Fibroblast of villous mesenchyme (primary cell): ENCODE results near the gene SBNO2. TPM values are rescaled to one million over a fixed set of nuclear protein-coding genes. Genes with fewer than 3 reads are reported as not detected.

ENCODE experiments used
- DNase-seq: peaks from one replicate; pipeline ENCODE4 v3.0.0-alpha.2; 2010; ENCODE audit warnings: low read depth
- H3K4me3 ChIP-seq: 2 replicates; pipeline ENCODE4 v1.5.1; 2011; ENCODE audit warnings: low read depth, mild to moderate bottlenecking, low read length
- total RNA-seq: library from RNA; depleted of rRNA; stranded (reverse); fragments of >200 nt; gene quantifications from 2 replicates; pipeline ENCODE4 v1.2.3, GENCODE V29; 2012
- TF ChIP-seq, protein P1 (sequence below): IDR thresholded peaks from 2 replicates; pipeline ENCODE4 v1.5.1; 2012; ENCODE audit warnings: low read depth, mild to moderate bottlenecking, low read length; ENCODE audit not compliant: insufficient read depth

The SBNO2 gene
- total RNA-seq, 1 donor: 69.5 TPM

DNA sequence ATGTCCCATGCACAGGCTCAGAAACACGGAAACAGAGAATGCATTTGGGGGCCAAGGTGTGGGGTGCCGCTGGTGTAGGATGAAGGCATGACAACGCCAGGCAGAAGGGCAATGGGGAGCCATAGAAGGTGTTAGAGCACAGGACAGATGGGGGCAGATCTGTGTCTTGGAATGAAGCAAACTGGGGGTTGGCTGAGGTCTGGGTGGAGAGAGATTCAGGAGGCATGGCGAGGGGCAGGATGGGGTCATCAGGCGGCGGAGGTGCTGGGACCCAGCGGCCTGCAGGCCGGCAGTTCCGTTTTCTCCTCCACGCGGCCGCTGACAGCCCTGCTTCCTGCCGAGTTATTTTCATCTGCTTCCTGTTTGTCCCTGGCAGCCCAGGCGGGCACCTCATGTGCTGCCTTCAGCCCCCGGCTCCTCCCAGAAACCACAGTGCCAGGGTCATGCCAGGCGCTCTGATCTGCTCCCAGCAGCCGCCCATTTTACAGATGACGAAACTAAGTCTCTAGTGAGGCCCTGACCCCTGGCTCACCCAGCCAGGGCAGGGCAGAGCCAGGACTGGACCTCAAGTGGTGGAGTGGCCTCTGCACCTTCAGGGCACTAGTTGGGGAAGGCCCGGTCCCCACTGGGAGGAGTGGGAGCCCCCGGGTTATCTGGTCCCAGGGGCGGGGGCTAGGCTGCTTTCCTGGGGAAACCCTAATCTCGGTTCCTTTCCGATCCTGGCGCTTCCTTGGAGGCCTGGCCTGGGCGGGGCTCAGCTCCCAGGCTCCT lies 104.9 kb downstream of the SBNO2 start:
- DNase-seq: no peak
- TF ChIP-seq, protein P1, sequence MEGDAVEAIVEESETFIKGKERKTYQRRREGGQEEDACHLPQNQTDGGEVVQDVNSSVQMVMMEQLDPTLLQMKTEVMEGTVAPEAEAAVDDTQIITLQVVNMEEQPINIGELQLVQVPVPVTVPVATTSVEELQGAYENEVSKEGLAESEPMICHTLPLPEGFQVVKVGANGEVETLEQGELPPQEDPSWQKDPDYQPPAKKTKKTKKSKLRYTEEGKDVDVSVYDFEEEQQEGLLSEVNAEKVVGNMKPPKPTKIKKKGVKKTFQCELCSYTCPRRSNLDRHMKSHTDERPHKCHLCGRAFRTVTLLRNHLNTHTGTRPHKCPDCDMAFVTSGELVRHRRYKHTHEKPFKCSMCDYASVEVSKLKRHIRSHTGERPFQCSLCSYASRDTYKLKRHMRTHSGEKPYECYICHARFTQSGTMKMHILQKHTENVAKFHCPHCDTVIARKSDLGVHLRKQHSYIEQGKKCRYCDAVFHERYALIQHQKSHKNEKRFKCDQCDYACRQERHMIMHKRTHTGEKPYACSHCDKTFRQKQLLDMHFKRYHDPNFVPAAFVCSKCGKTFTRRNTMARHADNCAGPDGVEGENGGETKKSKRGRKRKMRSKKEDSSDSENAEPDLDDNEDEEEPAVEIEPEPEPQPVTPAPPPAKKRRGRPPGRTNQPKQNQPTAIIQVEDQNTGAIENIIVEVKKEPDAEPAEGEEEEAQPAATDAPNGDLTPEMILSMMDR: no peak
- no peak overlapping the region for H3K4me3 ChIP-seq

DNA sequence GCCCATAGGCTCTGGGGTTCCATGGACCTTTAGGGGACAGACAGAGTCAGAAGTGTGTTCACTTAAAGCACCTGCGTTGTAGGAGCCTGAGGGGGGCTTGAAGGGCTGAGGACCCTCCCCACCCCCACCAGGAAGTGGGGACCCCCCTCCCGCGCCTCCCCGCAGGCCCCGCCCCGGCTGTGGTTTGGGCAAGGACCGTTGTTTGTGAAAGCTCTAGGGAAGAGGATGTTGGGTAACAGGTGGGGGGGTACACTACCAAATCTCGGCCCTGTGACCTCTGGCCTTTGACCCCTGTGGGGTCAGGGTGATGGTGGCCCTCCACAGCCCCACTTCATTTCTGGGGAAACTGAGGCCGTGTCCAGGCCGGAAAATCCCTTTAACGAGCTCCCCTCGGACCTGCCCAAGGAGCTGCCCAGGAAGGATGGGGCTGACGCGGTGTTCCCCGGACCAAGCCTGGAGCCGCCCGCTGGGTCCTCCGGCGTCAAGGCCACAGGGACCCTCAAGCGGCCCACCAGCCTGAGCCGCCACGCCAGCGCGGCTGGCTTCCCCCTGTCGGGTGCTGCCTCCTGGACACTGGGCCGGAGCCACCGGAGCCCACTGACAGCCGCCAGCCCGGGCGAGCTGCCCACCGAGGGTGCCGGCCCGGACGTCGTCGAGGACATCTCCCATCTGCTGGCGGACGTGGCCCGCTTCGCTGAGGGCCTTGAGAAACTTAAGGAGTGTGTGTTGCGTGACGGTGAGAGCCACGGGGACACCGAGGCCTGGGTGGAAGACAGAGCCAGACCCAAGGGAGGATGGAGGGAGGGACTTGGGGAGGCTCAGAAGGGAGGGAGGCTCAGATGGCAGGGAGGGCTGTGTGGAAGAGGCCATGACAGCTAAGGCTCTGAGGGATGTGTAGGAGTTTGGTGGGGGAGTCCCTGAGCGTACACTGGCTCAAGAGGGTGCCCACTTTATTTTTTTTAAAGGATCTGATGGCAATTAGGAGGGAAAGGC lies 105.8 kb downstream of the SBNO2 start:
- DNase-seq: no peak
- H3K4me3 ChIP-seq: peak overlapping the region; percentile 49
- TF ChIP-seq, protein P1: no peak

DNA sequence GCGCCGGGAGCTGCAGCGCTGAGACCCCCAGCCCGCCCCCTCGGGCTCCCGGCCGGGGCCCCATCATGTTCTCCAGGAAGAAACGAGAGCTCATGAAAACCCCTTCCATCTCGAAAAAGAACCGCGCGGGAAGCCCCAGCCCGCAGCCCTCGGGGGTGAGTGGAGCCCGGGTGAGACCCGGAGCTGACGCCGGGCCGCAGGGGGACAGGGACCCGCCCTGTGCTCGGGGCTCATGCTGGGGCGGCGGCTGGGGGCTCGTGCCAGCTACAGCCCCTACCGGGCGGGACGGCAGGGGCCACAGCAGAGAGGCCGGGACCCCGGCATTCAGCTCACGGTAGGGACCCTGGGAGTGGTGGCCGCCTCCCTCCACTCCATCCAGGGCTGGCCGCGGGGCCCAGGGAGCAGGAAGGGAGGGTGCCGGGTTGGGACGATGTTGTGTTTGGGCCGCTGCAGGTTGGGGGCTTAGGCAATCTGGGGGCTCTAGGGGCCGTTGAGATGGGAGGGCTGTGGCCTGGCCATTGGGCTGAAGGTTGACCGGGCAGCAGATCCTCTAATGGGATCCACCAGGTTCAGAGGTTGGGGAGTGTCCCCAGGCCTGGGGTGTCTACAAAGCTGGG lies 106.6 kb downstream of the SBNO2 start:
- DNase-seq: no peak
- TF ChIP-seq, protein P1: no peak
- peak overlapping the region; percentile 49 for H3K4me3 ChIP-seq

DNA sequence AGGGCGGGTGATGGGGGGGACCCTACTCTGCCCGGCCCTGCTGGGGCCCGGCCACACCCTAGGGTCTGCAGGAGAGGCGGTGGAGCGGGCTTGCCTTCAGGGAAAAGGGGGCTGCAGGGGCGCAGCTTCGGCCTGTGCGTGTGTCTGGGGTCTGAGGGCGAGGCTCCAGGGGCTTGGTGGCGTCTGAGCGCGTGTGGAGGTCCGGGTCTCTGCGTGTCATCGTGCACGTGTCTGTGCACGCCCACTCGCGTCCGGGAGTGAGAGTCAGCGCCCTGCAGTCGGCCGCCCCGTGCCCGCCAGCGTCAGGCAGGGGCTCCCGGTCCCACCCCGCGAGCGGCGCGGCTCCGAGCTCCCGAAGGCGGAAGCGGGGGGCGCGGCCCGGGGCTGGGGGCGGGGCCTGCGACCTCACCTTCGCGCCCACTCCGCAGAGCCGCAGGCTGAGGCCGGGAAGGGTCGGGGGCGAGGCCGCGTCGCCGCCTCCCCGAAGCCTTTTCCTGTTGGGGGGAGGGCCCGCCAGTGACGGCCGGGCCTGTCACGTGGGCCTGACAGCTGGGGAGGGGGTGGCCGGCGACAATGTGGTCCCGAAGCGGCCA lies 107.2 kb downstream of the SBNO2 start, which contains the start of gene ARHGAP45:
TSS of gene ARHGAP45 (plus strand) at position 420 of the 593 bp plus-strand sequence. CDS start 239 bp downstream, outside the sequence.
- TF ChIP-seq, protein P1: no peak
- H3K4me3 ChIP-seq: peak within 1 kb of the TSS; percentile 49
- DNase-seq: no peak

DNA sequence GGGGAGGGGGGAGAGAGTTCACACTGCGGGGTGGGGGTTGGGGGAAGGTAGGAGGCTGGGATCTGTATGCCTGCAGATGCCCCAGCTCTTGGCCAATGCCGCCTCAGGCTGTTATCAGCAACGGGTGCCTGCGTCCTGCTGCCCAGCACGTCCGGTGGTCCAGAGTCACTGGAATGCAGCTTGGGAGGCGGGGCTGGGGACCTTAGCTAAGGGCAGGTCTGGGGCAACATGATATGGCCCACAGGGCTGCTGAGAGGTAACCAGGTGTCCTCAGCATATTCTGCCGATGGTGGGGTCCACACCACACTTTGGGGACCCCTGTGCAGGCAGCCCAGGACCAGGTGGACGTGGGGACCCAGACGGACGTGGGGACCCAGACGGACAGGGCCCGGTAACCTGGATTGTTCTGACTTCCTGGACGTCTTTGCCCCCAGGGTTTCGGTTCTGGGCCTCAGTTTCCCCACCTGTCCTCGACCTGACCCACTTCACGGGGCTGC lies 107.8 kb downstream of the SBNO2 start:
- DNase-seq: no peak
- peak overlapping the region; percentile 49 for H3K4me3 ChIP-seq
- TF ChIP-seq, protein P1: no peak

DNA sequence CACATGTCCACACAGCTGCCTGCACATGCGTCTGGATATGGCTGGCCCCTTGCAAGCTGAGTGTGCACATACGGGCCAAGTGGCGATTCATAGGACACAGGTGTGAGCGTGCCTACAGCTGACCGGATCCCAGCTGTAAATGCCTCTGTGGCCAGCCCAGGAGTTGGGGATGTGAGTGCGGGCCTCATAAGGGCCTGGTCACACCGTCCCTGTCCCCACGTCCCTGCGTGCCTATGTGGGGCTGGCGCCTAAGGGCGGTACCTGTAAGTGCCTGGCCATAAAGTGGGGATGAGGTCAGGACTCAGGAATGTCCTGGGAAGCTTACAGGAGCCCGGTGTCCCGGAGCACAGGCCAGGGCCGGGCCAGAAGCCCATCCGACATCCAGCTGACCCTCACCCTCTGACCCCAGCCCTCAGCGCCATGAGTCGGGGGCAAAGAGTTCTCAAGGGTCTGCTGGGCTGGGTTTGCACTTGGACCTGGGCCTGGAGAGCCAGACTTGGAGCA lies 108.4 kb downstream of the SBNO2 start:
- H3K4me3 ChIP-seq: no peak overlapping the region
- TF ChIP-seq, protein P1: no peak
- DNase-seq: no peak
